GM12865 (cell line): ENCODE data around the gene WNK2.

Experiments
- DNase-seq: peaks from one replicate; pipeline ENCODE4 v3.0.0; 2010; ENCODE audit warnings: low read depth
- H3K4me3 ChIP-seq: 2 replicates; pipeline ENCODE4 v1.5.1; 2011; ENCODE audit warnings: mild to moderate bottlenecking, low read depth, low read length, control low read depth
- CTCF ChIP-seq: IDR thresholded peaks from 2 replicates; pipeline ENCODE4 v1.5.1; 2011; ENCODE audit warnings: low read length, control low read depth, low read depth, inconsistent platforms; ENCODE audit not compliant: insufficient read depth; ENCODE audit errors: missing control alignments

Gene WNK2

GRCh38 chr9:93292664-93293328 is 108.9 kb downstream of the WNK2 start:
- DNase-seq, result no peak
- TF ChIP-seq CTCF, result no peak
- no peak overlapping the region for H3K4me3 ChIP-seq

GRCh38 chr9:93294011-93294410 is 110.1 kb downstream of the WNK2 start:
- no peak overlapping the region for H3K4me3 ChIP-seq
- DNase-seq, result no peak
- no peak for TF ChIP-seq CTCF

- H3K4me3 ChIP-seq, result no peak overlapping the region
- no peak for TF ChIP-seq CTCF
- DNase-seq, result no peak
Observed at GRCh38 chr9:93295031-93295430, 111.1 kb downstream of the WNK2 start.

GRCh38 chr9:93295456-93296076 is 111.6 kb downstream of the WNK2 start:
- peak; percentile 12 for DNase-seq
- no peak for TF ChIP-seq CTCF
- no peak overlapping the region for H3K4me3 ChIP-seq

GRCh38 chr9:93296889-93297480 is 113.0 kb downstream of the WNK2 start:
- no peak overlapping the region for H3K4me3 ChIP-seq
- DNase-seq, result no peak
- TF ChIP-seq CTCF, result no peak

- DNase-seq, result no peak
- no peak overlapping the region for H3K4me3 ChIP-seq
- no peak for TF ChIP-seq CTCF
Observed at GRCh38 chr9:93297659-93298497, 113.9 kb downstream of the WNK2 start.
